Limb (tissue), 2 donors: ENCODE measurements around the gene CHAF1B.
A peak's percentile ranks its signal among the peaks of the same experiment; 100 is the strongest.
"Not testable (repeated sequence)": the region's sequence is repeated elsewhere in the genome, so short reads cannot be mapped to it uniquely, and the experiment has no call there.

ENCODE experiments used
- DNase-seq, 2 donors: peaks; one replicate each; pipeline ENCODE4 v3.0.0-alpha.2; 2016; ENCODE audit errors: extremely low spot score in 2 of 2

The CHAF1B gene

DNA sequence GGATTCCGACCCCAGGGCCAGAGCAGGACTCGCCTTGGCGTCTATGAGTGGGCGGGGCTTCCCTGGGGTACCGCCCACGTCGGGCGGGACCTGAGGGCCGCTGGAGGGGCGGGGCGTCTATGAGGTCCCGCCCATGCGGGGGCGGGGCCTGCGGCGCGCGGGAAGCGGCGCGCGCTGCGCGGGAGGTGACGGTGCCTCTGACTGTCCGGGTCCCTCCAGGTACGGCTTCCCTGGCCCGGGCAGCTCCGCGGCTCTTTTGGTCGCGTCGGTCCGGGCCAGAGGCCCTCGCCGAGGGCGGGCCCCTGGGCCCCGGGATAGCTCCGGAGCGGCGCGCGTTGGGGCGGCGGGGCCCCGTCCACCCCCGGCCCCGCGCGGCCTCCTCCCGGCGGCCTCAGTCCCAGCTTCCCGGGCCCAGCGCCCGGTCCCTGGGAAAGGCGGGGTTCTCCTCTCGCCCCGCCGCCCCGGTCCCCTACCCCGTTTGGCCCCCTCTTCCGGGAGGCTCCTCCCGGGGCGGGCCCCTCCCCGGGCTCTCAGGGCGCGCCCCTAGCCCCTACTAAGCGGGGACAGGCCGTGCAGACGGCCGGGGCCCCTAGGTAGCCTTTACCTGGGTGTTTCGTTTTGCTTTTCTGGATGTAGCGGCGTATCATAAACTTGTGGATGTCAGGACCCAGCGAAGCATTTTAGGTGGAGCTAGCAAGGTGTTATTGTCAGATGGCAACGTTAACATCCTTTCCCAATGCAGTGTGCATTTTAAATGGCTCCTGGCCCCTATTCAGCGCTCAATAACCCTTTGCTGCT, at the start of gene CHAF1B:
Gene CHAF1B, plus strand, starts transcription at position 160 of the 798 bp plus-strand sequence. CDS start 745 bp downstream, outside the sequence.
- peak; percentile 67 to 89 for DNase-seq

DNA sequence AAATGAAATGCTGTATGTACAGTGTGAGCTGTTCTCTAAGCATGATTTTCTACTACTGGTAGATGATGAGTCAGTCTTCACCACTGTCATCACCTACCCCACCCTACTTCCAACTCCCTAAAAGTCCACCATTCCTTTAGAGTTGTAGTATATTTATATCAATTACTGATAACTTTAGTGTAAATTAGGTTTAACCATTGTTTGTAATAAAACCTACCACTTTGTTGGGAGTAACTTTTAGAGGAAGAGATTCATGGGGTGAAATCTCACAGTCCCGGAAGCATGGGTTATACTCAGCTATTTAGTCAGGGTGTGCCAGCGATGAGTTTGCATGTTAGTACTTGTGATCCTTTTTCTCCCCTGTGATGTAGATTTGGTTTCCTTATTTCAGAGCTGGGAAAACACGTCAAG, 48.1 kb upstream of the CHAF1B start:
- DNase-seq: no peak

DNA sequence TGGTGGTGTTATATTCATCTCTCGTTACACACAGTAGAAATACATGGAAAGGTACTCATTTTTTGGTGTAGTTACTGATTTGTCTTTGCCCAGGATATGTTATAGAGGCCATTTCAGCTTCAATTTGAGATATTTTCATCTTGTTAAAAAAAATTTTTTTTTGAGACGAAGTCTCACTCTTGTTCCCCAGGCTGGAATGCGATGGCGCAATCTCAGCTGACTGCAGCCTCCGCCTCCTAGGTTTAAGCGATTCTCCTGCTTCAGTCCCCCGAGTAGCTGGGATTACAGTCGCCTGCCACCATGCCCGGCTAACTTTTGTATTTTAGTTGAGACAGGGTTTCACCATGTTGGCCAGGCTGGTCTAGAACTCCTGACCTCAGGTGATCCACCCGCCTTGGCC, 46.2 kb upstream of the CHAF1B start:
- no peak for DNase-seq

DNA sequence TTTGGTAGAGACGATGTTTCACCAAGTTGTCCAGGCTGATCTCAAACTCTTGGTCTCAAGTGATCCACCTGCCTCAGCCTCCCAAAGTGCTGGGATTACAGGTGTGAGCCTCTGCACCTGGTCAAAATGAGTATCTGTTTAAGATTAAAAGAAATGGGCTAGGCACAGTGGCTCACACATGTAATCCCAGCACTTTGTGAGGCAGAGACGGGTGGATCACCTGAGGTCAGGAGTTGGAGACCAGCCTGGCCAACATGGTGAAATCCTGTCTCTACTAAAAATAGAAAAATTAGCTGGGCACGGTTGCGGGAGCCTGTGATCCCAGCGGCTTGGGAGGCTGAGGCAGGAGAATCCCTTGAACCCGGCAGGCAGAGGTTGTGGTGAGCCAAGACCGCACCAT, 42.6 kb upstream of the CHAF1B start:
- DNase-seq: not testable (repeated sequence)

DNA sequence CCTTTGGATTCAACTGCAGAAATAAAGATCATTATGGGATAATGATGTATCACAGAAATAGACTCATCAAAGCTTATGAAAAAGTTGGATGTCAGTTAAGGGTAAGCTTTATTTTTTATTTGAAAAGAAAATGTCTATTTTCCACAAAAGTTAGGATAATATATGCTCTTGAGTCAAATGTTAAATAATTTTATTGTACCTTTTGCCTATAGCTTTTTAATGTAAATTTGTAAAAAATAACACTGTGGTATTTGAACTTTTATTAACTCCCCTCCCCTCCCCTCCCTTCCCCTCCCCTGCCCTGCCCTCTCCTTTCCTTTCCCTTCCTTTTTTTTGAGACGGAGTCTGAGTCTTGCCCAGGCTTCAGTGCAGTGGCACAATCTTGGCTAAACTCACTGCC, 40.3 kb upstream of the CHAF1B start:
- DNase-seq: no peak

DNA sequence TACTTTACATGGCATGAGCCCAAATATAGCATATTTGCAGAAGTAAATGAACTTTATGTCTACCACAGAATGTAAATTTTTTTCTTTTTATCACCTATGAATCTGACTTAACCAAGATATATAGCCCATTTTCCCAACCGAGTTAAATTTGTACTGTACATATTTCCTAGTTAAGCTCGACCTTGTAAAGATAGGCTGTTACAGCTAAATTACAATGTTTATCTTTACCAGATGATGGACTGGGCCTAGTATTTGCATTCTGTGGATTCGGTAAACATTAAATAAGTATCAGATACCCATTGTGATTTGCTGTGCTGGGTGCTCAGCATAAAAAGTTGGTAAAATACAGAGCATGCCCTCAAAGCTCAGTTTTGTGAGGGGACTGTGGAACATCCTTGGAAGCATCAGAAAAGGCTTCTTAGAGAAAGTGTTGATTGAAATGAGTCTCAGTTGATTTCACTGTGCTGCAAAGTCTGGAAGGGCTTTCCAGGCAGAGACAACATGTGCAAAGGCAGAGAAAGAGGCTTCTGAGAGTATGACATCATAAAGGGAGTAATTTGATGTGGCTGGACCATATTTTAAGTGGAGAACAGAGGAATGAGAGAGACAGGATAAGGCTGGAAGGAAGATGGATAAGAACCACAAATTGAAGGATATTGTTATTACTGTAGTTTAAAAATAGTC, 37.8 kb upstream of the CHAF1B start:
- no peak for DNase-seq

DNA sequence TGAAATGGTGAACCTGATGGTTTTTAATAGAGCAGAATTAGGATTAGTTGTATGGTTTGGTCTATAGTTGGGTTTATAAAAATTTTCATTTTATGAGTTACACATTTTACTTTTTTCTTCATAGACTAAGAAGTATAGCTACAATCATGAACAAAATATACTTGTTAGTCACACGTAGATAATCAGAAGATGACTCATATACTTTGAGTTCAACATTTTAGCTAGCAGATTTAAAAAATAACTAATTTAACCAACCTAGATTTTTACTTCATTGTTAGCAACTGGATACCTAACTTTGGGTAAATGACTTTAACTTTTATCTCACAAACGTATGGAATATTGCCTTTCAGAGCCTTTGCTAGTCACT, 37.2 kb upstream of the CHAF1B start:
- no peak for DNase-seq

DNA sequence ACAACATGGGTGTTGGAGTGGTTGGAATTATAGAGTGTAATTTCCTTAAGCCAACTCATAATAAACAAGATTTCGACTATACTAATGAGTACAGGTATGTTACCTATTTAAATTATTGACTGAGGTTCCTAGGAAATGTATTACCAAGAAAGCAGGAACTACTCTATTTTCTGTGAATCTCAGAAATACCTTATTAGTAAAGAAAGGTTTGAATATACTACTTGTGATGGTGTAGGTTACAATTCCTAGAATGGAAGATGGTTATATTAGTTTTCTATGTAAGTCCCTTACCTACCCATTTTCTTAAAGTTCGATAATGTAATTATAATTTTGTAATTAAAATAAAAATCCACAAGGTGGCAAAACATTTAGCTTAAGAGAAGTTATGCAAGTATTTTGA, 35.9 kb upstream of the CHAF1B start:
- DNase-seq: no peak

DNA sequence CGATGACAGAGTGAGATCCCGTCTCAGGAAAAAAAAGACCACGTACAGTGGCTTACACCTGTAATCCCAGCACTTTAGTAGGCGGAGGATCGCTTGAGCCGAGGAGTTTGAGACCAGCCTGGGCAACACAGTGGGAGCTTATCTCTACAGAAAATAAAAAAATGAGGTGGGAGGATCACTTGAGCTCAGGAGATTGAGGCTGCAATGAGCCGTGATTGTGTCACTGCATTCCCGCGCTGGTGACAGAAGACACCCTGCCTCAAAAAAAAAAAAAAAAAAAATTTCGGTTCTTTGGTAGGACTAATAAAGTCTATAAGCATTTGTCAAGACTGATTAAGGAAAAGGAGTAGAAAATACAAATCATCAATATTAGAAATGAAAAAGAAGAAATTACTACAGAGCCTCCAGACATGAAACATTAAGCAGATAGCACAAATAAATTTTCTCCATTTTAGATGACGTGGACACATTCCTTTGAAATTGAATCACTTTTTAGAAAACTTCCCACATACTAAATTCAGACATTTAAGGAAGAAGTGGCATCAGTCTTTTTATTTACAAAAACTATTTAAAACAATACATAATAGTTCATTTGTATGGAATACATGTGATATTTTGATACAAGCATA, 34.8 kb upstream of the CHAF1B start:
- no peak for DNase-seq

DNA sequence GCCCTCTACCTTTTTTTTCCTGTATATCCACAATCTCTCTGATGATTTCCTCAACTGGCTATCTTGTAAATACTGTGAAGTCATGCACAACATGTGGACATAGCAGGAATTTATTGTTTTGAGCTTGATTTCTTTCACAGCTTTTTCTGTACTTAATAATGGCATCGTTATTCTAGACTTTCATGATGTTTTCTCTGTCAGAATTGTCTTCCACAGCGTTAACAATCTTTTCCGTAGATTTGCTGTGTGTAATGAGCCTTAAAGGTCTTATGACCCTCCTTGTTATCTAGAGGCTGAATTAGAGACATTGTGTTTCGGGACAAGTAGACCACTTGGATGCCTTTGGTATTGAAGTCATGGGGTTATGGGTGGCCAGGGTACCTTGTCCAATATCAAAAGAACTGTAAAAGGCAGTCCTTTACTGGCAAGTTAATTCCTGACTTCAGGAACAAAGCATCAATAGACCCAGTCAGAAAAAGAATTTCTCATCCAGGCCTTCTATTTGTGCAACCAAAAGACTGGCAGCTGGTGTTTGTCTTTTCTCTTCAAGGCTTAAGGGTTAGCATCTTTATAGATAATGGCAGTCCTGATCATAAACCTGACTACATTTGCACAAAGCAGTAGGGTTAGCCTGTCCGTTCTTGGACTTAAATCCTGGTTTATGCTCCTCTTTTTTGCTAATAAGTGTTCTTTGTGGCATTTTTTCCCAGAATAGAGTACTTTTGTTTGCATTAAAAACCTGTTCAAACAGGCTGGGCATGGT, 30.1 kb upstream of the CHAF1B start:
- DNase-seq: no peak

DNA sequence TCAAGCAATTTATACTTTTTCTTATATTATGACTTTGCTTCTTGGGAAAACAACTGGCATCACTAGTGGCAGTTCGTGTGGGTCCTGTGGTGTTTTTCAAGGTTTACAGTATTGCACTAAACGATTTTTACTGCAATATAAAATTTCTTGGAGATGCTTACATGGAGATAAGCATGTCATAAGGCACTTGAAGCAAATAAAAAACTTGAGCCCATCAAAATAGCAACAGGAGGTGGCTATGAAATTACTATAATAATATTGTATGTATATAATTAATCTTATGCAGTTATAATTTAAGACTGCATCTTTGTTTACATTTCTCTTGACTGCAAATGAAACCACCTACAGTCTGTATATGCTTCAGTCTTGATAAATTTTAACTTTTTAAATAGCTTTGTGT, 29.3 kb upstream of the CHAF1B start:
- no peak for DNase-seq

DNA sequence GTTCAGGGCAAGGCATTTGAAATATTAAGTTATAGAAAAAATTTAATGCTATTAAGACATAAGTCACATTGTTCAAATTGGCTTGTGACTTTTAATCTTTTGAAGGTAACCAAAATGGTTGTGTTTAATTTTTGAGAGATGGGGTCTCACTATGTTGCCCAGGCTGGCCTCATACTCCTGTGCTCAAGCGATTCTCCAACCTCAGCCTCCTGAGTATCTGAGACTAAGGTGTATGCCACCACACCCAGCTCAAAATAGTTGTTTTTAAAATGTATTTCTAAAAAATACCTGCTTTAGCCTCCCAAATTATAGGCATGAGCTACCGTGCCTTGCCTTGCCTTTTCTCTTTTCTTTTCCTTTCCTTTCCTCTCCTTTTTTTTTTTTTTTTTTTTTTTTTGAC, 26.0 kb upstream of the CHAF1B start:
- DNase-seq: no peak

DNA sequence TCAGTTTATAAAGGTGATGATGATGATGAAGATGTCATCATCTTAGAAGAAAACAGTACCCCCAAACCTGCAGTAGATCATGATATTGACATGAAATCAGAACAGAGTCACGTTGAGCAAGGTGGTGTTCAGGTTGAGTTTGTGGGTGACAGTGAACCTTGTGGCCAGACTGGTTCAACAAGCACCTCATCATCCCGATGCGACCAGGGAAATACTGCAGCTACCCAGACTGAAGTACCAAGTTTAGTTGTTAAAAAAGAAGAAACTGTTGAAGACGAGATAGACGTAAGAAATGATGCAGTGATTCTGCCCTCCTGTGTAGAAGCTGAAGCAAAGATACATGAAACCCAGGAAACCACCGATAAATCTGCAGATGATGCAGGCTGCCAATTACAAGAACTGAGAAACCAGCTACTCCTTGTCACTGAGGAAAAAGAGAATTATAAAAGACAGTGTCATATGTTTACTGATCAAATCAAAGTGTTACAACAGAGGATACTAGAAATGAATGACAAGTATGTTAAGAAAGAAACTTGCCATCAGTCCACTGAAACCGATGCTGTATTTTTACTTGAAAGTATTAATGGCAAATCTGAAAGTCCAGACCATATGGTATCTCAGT, 16.0 kb upstream of the CHAF1B start:
- no peak for DNase-seq

DNA sequence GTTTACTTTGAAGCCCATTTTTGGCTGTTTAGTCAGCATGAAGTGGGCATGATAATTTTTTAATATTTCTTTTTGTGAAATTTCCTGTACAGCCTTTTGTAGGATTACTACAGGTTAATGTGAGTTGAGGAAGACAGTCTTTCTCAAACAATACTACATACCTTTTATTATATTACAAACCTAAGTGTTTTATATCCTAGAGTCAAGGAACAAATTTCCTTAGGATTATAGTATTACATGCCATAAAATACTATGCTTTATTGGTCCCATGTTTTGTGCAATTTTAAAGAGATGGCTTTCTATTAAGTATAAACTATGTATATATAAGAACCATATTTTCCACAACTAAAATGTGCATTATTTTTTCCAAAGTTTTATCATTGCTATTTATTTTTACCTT, 9.2 kb upstream of the CHAF1B start:
- no peak for DNase-seq

DNA sequence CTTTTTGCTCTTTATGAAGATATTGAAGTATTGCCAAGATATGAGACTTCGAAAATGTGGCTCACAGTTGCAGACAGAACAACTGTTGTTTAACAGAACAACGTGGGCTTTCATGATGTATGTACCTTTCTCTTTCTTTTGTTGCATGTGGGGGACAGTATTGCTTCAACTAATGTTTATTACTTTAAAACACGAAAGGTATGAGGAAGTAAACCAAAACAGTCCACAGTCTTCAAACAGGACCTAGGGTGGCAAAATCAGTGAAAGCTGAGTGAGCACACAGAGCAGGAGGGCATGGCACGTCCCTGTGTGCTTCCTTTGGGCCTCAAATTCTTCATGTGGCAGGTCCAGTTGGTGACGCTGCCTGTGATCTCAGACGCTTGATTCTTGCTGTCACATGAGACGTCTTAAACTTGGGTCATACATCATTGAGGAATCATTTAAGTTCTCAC, 7.8 kb upstream of the CHAF1B start:
- DNase-seq: no peak

DNA sequence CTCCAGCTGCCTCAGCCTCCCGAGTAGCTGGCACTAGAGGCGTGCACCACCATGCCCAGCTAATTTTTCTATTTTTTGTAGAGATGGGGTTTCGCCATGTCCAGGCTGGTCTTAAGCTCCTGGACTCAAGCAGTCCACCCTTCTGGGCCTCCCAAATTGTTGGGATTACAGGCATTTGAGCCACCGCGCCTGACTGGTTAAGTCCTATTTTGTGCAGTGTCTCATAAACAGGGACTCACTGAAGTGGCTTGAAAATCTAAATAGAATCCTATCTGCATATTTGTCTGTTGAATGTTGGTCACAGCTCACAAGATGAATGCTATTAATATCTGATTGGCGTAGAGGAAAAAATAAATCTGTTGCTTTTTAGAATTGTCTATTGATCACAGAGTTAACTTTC, 5.9 kb upstream of the CHAF1B start:
- no peak for DNase-seq

DNA sequence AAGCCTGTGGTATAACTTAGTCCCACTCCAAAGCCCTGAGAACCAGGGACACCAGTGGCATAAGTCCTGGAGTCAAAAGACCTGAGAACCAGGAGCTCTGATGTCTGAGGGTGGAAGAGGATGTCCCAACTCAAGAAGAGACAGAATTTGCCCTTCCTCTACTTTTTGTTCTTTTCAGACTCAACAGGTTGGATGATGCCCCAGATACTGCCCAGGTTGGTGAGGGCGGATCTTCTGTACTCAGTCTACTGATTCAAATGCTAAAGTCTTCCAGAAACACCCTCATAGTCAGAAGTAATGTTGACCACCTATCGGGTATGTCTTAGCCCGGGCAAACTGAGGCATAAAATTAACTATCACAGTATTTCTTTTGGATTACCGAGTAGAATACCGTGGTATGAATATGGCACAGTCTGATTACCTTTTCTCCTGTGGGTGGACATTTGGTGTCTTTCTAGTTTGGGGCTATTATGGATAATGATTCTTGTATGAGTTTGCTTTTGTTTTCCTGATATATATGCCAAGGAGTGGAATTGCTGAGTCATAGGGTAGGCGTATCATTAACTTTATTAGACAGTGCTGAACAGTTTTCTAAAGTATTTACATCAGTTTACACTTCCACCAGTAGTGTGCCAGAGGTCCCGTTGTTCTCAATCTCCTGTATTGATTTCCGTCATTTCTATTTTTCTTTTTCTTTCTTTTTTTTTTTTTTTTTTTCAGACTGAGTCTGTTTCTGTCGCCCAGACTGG, 3.2 kb upstream of the CHAF1B start:
- DNase-seq: no peak

DNA sequence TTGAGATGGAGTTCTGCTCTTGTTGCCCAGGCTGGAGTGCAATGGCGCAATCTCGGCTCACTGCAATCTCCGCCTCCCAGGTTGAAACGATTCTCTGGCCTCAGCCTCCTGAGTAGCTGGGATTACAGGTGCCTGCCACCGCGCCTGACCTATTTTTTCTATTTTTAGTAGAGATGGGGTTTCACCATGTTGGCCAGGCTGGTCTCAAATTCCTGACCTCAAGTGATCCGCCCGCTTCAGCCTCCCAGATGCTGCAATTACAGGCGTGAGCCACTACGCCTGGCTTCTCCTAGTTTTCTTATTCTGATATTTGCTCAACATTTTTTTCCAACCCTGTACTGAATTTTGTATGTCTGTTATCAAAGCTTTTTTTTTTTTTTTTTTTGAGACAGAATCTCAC, 2.5 kb upstream of the CHAF1B start:
- DNase-seq: not testable (repeated sequence)

DNA sequence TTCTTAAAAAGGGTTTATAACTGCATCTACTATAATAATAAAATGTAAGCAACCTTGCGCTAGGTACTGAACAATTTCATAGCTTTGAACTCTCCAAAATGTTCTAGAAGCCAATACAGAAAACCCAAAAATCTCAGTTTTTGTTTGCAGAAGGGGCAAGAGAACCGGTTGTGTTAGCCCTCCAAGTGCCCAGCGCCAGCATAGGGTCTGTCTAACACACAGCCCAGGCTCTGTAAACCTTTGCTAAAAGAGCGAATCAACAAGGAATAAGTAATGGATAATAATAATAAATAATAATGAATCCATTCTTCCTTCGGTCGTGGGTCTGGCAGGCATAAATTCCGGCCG, 333 bp upstream of the CHAF1B start:
- DNase-seq: no peak

DNA sequence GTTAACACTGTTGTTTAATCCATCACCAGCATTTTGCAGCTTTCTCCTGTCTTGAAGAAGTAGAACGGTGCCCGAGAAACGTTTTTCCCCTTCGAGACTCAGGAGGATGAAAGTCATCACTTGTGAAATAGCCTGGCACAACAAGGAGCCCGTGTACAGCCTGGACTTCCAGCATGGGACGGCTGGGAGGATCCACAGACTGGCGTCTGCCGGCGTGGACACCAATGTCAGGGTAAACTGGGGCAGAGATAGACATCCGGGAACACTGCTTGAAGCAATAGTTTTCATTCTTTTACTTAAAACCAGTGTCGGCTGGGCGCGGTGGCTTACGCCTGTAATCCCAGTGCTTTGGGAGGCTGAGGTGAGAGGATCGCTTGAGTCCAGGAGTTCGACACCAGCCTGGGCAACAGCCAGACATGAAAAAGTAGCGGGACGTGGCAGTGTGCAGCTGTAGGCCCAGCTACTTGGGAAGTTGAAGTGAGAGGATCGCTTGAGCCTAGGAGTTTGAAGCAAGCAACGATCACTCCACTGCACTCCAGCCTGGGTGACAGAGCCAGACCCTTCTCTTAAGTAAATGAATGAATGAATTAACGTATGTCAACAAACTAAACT, 945 bp downstream of the CHAF1B start:
- no peak for DNase-seq
